ENCODE data around the gene OR4S2.

OR4S2 gene

DNA sequence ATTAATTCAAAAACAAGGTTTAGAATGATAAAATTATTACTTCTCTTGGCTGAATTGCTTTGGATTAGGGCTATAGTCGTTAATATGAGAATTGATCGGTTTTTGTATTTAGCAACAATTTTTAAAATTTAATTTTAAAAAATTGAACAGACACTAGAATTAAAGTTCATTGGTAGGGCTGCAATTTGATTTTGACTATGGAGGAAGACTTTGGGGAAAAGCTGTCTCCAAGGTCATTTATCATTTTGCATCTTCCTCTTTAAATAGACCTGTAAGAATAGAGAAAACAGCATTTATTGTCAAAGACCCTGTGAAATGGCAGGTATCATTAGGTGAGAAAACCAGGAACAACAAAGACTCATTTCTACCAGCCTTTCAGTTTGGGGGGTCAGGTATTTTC, at the start of gene OR4S2:
OR4S2 (plus strand) TSS at position 301 of the 400 bp plus-strand sequence. CDS start 2,577 bp downstream, outside the sequence.
- no peak for DNase-seq (ENCODE audit: low spot score)

- no peak for DNase-seq (ENCODE audit: low spot score)
Observed at GRCh38 chr11:55607545-55607944, 40.6 kb upstream of the OR4S2 start, which contains the start of gene OR4C11. Gene OR4C11, minus strand, starts transcription at chr11:55607645. Its CDS starts 3,272 bp downstream, at chr11:55604373.

- DNase-seq (ENCODE audit: low spot score), result no peak
Observed at GRCh38 chr11:55624531-55624930, 23.6 kb upstream of the OR4S2 start.

GRCh38 chr11:55634813-55635212, 13.3 kb upstream of the OR4S2 start, which contains the start of gene OR4P4:
Gene OR4P4, plus strand, starts transcription at chr11:55635113.
- DNase-seq (ENCODE audit: low spot score), result no peak

- no peak for DNase-seq (ENCODE audit: low spot score)
Observed at GRCh38 chr11:55652560-55652959, 4.4 kb downstream of the OR4S2 start.

- no peak for DNase-seq (ENCODE audit: low spot score)
Observed at GRCh38 chr11:55655096-55655495, 7.0 kb downstream of the OR4S2 start.

DNA sequence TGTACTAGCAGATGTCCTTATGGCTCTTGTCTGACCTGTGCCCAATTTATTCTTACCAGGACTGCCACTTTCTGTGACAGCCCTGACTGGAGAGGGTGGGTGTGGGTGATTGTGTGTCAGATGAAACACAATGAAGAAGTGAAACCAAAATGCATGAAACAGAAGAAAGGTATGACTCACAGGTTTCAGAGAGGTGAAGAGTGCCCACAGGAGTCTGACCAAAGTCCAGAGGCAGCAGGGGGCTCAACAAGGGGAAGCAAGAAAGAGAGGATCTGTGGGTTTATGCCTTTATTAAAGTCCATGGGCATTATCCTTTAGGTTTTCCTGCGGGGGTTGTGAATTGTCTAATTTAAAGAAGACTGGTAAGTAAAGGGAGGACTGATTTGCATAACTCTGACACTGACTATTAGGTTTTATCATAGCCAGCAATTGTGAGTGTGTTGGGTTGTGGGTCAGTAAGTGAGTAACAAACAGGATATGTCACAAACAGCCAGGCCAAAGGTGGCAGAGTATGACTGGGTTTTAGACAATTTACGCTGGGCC, 10.0 kb downstream of the OR4S2 start:
- DNase-seq (ENCODE audit: low spot score), result no peak

DNA sequence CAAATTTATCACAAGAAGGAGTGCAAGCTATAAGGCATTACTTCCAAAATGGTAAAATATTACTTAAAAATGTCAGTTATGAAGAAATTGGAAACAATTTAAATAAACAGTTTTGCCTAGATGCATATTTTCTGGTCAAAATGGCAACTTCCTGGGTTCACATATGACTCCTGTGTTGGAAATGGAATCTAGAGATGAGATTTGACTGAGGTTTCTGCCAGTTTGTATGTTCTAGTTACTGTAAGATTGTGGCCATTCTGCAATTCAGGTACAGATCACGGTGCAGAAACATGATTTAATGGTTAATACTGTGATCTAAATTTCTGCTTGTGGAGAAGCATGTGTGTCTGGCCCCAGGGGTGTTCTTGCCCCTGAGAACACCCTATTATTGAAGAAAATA, 10.5 kb downstream of the OR4S2 start:
- no peak for DNase-seq (ENCODE audit: low spot score)

DNA sequence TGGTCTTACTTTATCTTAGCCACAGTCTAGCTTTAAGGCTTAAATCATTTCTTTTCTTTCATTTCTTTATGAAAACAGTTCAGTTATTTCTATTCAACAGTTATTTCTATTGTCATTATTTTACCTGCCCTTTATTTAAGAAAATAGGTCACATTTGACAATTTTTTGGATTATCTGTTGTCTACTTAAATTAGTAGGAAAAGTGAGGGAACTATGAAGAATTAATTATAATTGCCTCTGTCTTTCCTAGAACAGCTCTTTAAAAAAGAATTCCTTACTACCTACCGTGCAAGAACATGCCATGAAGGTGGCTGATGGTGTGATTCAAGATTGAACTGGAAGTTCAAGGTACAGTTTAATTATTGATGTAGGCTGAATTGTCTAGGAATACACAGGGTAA, 13.8 kb downstream of the OR4S2 start, which contains the start of gene OR4C6:
OR4C6 (plus strand) TSS at position 301 of the 400 bp plus-strand sequence. CDS start 2,966 bp downstream, outside the sequence.
- DNase-seq (ENCODE audit: low spot score), result no peak

DNA sequence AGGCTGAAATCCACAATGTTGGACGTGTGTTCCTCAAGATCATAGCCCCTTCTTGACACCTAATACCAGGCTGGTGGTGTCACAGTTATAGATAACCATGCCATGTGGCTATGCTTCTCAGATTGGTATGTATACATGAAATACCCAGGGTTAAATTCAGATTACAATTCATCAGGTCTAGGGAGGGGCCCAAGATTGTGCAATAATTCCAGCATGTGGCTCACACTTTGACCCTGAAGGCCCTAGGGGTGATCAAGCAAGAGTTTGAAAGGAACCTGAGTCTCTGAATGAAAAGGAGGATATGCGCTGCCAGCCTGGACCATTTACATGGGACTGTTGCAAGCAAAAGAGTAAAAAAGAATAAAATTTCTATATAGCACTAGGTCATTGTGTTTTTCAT, 21.2 kb downstream of the OR4S2 start:
- no peak for DNase-seq (ENCODE audit: low spot score)

DNA sequence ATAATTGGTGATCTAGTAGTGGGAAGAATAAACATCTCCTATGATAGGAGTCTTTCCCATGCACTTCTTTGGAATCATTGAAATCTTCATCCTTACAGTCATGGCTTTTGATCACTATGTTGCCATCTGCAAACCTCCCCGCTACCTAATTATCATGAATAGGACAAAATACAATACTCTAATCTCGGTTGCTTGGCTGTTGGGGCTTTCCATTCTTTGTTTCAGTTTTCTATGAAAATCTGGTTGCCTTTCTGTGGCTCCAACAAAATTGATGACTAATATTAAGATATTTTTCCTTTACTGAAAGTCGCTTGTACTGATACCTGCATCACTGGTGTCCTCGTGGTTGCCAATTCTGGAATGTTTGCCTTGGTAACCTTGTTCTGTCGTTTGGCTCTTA, 25.7 kb downstream of the OR4S2 start:
- no peak for DNase-seq (ENCODE audit: low spot score)

DNA sequence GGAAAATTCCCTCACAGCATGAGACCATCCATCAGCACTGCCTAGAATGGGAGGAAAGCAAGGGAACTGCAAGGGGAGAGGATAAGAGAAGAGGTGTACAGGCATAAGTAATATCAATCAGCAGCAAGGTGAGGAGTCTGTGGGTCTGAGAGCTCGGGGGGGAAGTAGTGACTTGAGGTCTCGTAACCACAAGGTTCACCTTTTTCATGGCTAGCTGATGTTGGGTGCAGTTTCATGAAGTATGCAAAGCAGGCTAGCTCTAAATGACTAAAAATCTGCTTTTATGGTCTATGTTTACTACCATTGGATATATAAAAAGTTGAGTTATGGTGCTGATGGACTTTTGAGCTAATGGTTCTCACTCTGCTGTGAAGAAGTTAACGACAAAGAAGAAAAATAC, 49.7 kb downstream of the OR4S2 start:
- DNase-seq (ENCODE audit: low spot score), result no peak

DNA sequence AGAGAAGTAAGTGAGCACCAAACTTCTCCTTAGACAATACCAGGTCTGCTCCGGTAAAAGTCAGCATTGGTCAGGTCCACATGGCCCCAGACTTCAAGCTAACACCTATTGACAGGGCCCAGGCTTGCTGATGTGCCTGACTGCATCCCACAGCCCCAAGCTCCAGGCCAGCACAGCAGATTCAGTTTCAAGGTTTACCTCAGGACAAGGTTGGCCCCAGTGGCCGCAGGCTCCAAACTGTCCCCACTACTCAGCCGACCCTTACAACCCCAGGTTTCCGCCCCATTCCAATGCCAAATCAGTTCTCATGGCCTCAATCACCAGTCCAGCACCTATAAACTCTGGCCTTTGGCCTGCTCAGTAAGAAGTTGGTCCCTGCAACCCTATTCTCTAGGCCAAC, 53.3 kb downstream of the OR4S2 start:
- DNase-seq (ENCODE audit: low spot score), result no peak

Measured in CD4-positive, alpha-beta T cell treated with Interleukin-2 at 100 ng/mL for 4 hours (primary cell).